Cardiac muscle cell (in vitro differentiated cells and primary cell): Measurements from ENCODE around the gene TNNT2. TPM values are rescaled to one million over a fixed set of nuclear protein-coding genes. Genes with fewer than 3 reads are reported as not detected.

Source experiments
- DNase-seq, 2 donors: peaks; one replicate each; pipeline versions ENCODE4 v3.0.0 to v3.0.0-alpha.2; 2010 to 2017; ENCODE audit warnings: low read depth in 1 of 2, low spot score in 1 of 2
- H3K27ac ChIP-seq: fragments of 200-600 bp; sonication (generic); 2 replicates; pipeline ENCODE4 v1.5.1; 2016
- H3K27me3 ChIP-seq: fragments of 200-600 bp; sonication (generic); 2 replicates; pipeline ENCODE4 v1.6.0; 2016; ENCODE audit warnings: control low read depth
- H3K36me3 ChIP-seq: fragments of 200-600 bp; sonication (generic); 2 replicates; pipeline ENCODE4 v1.5.1; 2016; ENCODE audit warnings: control low read depth
- H3K4me1 ChIP-seq: fragments of 200-600 bp; sonication (generic); 2 replicates; pipeline ENCODE4 v1.8.1; 2017; ENCODE audit warnings: low read depth, mild to moderate bottlenecking, mixed run types
- H3K4me3 ChIP-seq: fragments of 200-600 bp; sonication (generic); 2 replicates; pipeline ENCODE4 v1.5.1; 2016; ENCODE audit warnings: mild to moderate bottlenecking
- H3K9me3 ChIP-seq: fragments of 200-600 bp; sonication (generic); 2 replicates; pipeline ENCODE4 v1.5.1; 2017; ENCODE audit warnings: low read depth, mild to moderate bottlenecking, control low read depth
- polyA plus RNA-seq: library from polyadenylated mRNA; unstranded; fragments of >200 nt; fragmentation: Nextera tagmentation; extraction: Ambion mirVana; gene quantifications from 2 replicates; pipeline ENCODE4 v1.2.1, GENCODE V29; 2016
- total RNA-seq: library from RNA; depleted of rRNA; stranded (reverse); fragments of >200 nt; gene quantifications from 2 replicates; pipeline ENCODE4 v1.2.3, GENCODE V29; 2016
- TF ChIP-seq, protein P1 (sequence below): IDR thresholded peaks from 2 replicates; pipeline ENCODE4 v1.5.1; 2012; ENCODE audit warnings: low read depth, mild to moderate bottlenecking, low read length

The TNNT2 gene
- total and polyA plus RNA-seq, 2 experiments from 2014 or later: 7,232 to 9,291 TPM

- Histone ChIP-seq H3K27ac (no peak overlapping the region), H3K27me3 (no peaks in the 10 kb centered on the region), H3K4me3 (no peak overlapping the region), H3K36me3 (no peaks in the 10 kb centered on the region), H3K9me3 (no peaks in the 10 kb centered on the region), H3K4me1 (peaks cover 5% of the 10 kb centered on the region)
- no peak for DNase-seq
- TF ChIP-seq, protein P1, sequence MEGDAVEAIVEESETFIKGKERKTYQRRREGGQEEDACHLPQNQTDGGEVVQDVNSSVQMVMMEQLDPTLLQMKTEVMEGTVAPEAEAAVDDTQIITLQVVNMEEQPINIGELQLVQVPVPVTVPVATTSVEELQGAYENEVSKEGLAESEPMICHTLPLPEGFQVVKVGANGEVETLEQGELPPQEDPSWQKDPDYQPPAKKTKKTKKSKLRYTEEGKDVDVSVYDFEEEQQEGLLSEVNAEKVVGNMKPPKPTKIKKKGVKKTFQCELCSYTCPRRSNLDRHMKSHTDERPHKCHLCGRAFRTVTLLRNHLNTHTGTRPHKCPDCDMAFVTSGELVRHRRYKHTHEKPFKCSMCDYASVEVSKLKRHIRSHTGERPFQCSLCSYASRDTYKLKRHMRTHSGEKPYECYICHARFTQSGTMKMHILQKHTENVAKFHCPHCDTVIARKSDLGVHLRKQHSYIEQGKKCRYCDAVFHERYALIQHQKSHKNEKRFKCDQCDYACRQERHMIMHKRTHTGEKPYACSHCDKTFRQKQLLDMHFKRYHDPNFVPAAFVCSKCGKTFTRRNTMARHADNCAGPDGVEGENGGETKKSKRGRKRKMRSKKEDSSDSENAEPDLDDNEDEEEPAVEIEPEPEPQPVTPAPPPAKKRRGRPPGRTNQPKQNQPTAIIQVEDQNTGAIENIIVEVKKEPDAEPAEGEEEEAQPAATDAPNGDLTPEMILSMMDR: no peak
Measured at GRCh38 chr1:201310251-201310985, 67.1 kb downstream of the TNNT2 start.

DNA sequence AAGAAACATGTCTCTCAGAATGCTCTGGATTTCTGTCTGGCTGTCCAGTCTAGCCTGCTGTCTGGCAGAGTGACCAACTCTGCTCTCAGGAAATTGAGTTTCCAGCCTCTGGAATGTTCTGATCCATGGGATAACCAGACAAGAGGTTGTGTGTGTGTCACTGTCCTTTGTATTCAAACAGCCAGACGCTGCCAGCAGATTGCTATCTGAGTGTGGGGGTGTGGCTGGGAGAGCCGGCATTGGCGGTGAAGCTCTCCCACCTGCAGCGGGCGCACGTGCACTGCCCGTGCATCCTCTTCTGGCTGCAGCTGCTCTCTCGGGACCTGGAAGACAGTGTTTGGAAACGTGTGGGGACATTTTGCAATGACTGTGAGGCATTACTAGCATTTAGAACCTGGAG, 68.1 kb downstream of the TNNT2 start:
- peaks cover 5% of the 10 kb centered on the region for H3K4me1 ChIP-seq
- H3K27ac ChIP-seq: no peak overlapping the region
- no peaks in the 10 kb centered on the region for H3K9me3 ChIP-seq
- no peaks in the 10 kb centered on the region for H3K27me3 ChIP-seq
- no peak overlapping the region for H3K4me3 ChIP-seq
- TF ChIP-seq, protein P1: peak; percentile 9
- DNase-seq: peak; percentile 27 to 67
- H3K36me3 ChIP-seq: no peaks in the 10 kb centered on the region

Other genes starting within 250 kb of the TNNT2 start
- gene TMEM9, start 223.2 kb downstream of the TNNT2 start, total RNA-seq: 190 and 215 TPM in 2 replicates
- 171 and 195 TPM in 2 replicates for gene TMEM9, start 223.2 kb downstream of the TNNT2 start, polyA plus RNA-seq
- 0.32 TPM in 1 of 2 replicates, not detected in the other for gene IGFN1, start 186.9 kb downstream of the TNNT2 start, total RNA-seq
- gene IGFN1, start 186.9 kb downstream of the TNNT2 start, polyA plus RNA-seq: not detected in 2 replicates
- 0.03 and 0.04 TPM in 2 replicates for gene PKP1, start 94.2 kb downstream of the TNNT2 start, total RNA-seq
- not detected in 2 replicates for gene PKP1, start 94.2 kb downstream of the TNNT2 start, polyA plus RNA-seq
- 8.4 and 12.6 TPM in 2 replicates for gene LAD1, start 21.6 kb upstream of the TNNT2 start, total RNA-seq
- gene LAD1, start 21.6 kb upstream of the TNNT2 start, polyA plus RNA-seq: 8.2 and 9.5 TPM in 2 replicates
- gene TNNI1, start 44.0 kb upstream of the TNNT2 start, total RNA-seq: 4,949 and 6,023 TPM in 2 replicates
- gene TNNI1, start 44.0 kb upstream of the TNNT2 start, polyA plus RNA-seq: 6,427 and 7,117 TPM in 2 replicates
- gene PHLDA3, start 91.5 kb upstream of the TNNT2 start, total RNA-seq: 54.4 and 61.5 TPM in 2 replicates
- gene PHLDA3, start 91.5 kb upstream of the TNNT2 start, polyA plus RNA-seq: 57.3 and 69.1 TPM in 2 replicates
- gene CSRP1, start 129.4 kb upstream of the TNNT2 start, total RNA-seq: 135 and 174 TPM in 2 replicates
- 76.4 and 78.9 TPM in 2 replicates for gene CSRP1, start 129.4 kb upstream of the TNNT2 start, polyA plus RNA-seq
- gene NAV1, start 161.4 kb upstream of the TNNT2 start, total RNA-seq: 113 and 151 TPM in 2 replicates
- gene NAV1, start 161.4 kb upstream of the TNNT2 start, polyA plus RNA-seq: 99.0 and 127 TPM in 2 replicates